PC-3 (cell line): Measurements from ENCODE around the gene APBB2. TPM values are rescaled to one million over a fixed set of nuclear protein-coding genes. Genes with fewer than 3 reads are reported as not detected.

Source experiments
- ATAC-seq: fragments of 200-7000 bp; cut with Tn5 transposase; 2 replicates; pipeline ENCODE4 v1.9.1; 2020; ENCODE audit warnings: mild to moderate bottlenecking, moderate library complexity
- BruUV-seq: library from RNA; stranded (reverse); fragments of 400-500 nt; replicated peaks from 2 replicates; lab custom pipeline; 2021; lab: Mats Ljungman, UMichigan
- CTCF ChIA-PET: fragments of 300-600 bp; sonication (Branson Sonifier 250); formaldehyde crosslinking; loops from one replicate; lab custom pipeline; 2022; ENCODE audit warnings: antibody characterized with exemption; lab: Charles Lee
- POLR2A ChIA-PET: fragments of 300-600 bp; sonication (Branson Sonifier 250); formaldehyde crosslinking; loops from one replicate; lab custom pipeline; 2022; ENCODE audit warnings: antibody characterized with exemption; ENCODE audit not compliant: unreplicated experiment; lab: Charles Lee
- DNase-seq: peaks from one replicate; pipeline ENCODE4 v3.0.0-alpha.2; 2015
- H2AFZ ChIP-seq: fragments of 300-600 bp; sonication (generic); 2 replicates; pipeline ENCODE4 v1.6.0; 2016; ENCODE audit warnings: antibody characterized with exemption, low read length
- H3F3A ChIP-seq: fragments of 300-600 bp; sonication (generic); one replicate; pipeline ENCODE4 v1.6.0; 2017; ENCODE audit warnings: antibody characterized with exemption, low read length, control low read depth, mild to moderate bottlenecking; ENCODE audit not compliant: unreplicated experiment
- H3K27ac ChIP-seq: fragments of 300-600 bp; sonication (generic); 2 replicates; pipeline ENCODE4 v1.5.1; 2016; ENCODE audit warnings: mild to moderate bottlenecking, low read length
- H3K27me3 ChIP-seq: fragments of 300-600 bp; sonication (generic); 2 replicates; pipeline ENCODE4 v1.6.1; 2016; ENCODE audit warnings: low read length, mixed read lengths
- H3K36me3 ChIP-seq: fragments of 300-600 bp; sonication (generic); 2 replicates; pipeline ENCODE4 v1.6.1; 2016; ENCODE audit warnings: low read depth, mixed run types, low read length, mixed read lengths
- H3K4me1 ChIP-seq: fragments of 300-600 bp; sonication (generic); 2 replicates; pipeline ENCODE4 v1.5.1; 2016; ENCODE audit warnings: low read length; ENCODE audit not compliant: insufficient read depth
- H3K4me2 ChIP-seq: fragments of 300-600 bp; sonication (generic); 2 replicates; pipeline ENCODE4 v1.6.0; 2016; ENCODE audit warnings: low read length
- H3K4me3 ChIP-seq: fragments of 300-600 bp; sonication (generic); 2 replicates; pipeline ENCODE4 v1.5.1; 2016; ENCODE audit warnings: mild to moderate bottlenecking, low read length, mixed read lengths
- H3K79me2 ChIP-seq: fragments of 300-600 bp; sonication (generic); 2 replicates; pipeline ENCODE4 v1.6.1; 2017; ENCODE audit warnings: low read length, mixed read lengths
- H3K9ac ChIP-seq: fragments of 300-600 bp; sonication (generic); 2 replicates; pipeline ENCODE4 v1.6.0; 2016; ENCODE audit warnings: mild to moderate bottlenecking, low read length
- H3K9me2 ChIP-seq: fragments of 300-600 bp; sonication (generic); replicated peaks from 2 replicates; pipeline ENCODE4 v1.6.1; 2016; ENCODE audit warnings: mixed run types, low read length, mixed read lengths
- H3K9me3 ChIP-seq: fragments of 300-600 bp; sonication (generic); 2 replicates; pipeline ENCODE4 v1.6.1; 2016; ENCODE audit warnings: low read length, mixed read lengths
- H4K20me1 ChIP-seq: fragments of 300-600 bp; sonication (generic); 2 replicates; pipeline ENCODE4 v1.6.1; 2016; ENCODE audit warnings: low read length, mixed read lengths
- EZH2 ChIP-seq: fragments of 300-600 bp; sonication (generic); IDR thresholded peaks from one replicate; pipeline ENCODE4 v1.6.1; 2017; ENCODE audit warnings: antibody characterized with exemption, mild to moderate bottlenecking, low read length; ENCODE audit not compliant: unreplicated experiment
- EZH2phosphoT487 ChIP-seq: fragments of 300-600 bp; sonication (generic); IDR thresholded peaks from 2 replicates; pipeline ENCODE4 v1.6.1; 2018; ENCODE audit warnings: mild to moderate bottlenecking, antibody characterized with exemption, low read length, borderline replicate concordance
- intact Hi-C: fragments of 100-400 bp; cut with micrococcal nuclease; formaldehyde crosslinking; loops from 2 replicates; pipeline ENCODE4 v1.9.0; 2023
- total RNA-seq: library from RNA; depleted of rRNA; stranded (reverse); fragments of >200 nt; gene quantifications from 2 replicates; pipeline ENCODE4 v1.2.3, GENCODE V29; 2014
- TF ChIP-seq, protein P1 (sequence below): fragments of 300-600 bp; sonication (generic); conservative IDR thresholded peaks from 2 replicates; pipeline ENCODE4 v1.5.1; 2017; ENCODE audit warnings: antibody characterized with exemption, low read depth, mild to moderate bottlenecking, low read length

APBB2 gene
- total RNA-seq, 1 experiment from 2014 or later = 24.7 TPM

DNA sequence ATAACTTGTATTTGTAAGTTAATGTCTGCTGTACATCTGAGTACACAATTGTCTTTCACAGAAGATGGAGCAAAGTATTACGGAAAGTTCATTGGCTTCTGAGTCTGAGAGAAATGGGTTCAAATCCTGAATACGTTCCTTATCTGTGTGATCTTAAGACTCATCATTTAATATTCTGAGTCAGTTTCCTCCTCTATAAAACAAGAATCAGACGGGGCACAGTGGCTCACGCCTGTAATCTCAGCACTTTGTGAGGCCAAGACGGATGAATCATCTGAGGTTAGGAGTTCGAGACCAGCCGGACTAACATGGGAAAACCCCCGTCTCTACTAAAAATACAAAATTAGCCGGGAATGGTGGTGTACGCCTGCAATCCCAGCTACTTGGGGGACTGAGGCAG, 57.8 kb downstream of the APBB2 start:
- Histone ChIP-seq H3K79me2 (peaks cover 59% of the 10 kb centered on the region), H3K27ac (peak overlapping the region; percentile 11; the same call in 1 of the 2 replicates), H3K4me3 (no peak overlapping the region), H3F3A (peaks cover 5% of the 10 kb centered on the region), H3K9ac (no peak overlapping the region), H3K4me2 (no peak overlapping the region), H3K36me3 (no peaks in the 10 kb centered on the region), H3K9me3 (no peaks in the 10 kb centered on the region), H3K27me3 (no peaks in the 10 kb centered on the region), H4K20me1 (no peaks in the 10 kb centered on the region), H2AFZ (no peak overlapping the region), H3K4me1 (peaks cover 49% of the 10 kb centered on the region), H3K9me2 (no peaks in the 10 kb centered on the region)
- no peak for ATAC-seq
- peak; percentile 52 for DNase-seq
- CTCF ChIA-PET = no interaction called here
- intact Hi-C loops = no loop called here
- POLR2A ChIA-PET = no interaction called here
- BruUV-seq = no TSS peak
- TF ChIP-seq EZH2 (no peak), EZH2phosphoT487 (no peak)
- TF ChIP-seq, protein P1, sequence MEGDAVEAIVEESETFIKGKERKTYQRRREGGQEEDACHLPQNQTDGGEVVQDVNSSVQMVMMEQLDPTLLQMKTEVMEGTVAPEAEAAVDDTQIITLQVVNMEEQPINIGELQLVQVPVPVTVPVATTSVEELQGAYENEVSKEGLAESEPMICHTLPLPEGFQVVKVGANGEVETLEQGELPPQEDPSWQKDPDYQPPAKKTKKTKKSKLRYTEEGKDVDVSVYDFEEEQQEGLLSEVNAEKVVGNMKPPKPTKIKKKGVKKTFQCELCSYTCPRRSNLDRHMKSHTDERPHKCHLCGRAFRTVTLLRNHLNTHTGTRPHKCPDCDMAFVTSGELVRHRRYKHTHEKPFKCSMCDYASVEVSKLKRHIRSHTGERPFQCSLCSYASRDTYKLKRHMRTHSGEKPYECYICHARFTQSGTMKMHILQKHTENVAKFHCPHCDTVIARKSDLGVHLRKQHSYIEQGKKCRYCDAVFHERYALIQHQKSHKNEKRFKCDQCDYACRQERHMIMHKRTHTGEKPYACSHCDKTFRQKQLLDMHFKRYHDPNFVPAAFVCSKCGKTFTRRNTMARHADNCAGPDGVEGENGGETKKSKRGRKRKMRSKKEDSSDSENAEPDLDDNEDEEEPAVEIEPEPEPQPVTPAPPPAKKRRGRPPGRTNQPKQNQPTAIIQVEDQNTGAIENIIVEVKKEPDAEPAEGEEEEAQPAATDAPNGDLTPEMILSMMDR = no peak

DNA sequence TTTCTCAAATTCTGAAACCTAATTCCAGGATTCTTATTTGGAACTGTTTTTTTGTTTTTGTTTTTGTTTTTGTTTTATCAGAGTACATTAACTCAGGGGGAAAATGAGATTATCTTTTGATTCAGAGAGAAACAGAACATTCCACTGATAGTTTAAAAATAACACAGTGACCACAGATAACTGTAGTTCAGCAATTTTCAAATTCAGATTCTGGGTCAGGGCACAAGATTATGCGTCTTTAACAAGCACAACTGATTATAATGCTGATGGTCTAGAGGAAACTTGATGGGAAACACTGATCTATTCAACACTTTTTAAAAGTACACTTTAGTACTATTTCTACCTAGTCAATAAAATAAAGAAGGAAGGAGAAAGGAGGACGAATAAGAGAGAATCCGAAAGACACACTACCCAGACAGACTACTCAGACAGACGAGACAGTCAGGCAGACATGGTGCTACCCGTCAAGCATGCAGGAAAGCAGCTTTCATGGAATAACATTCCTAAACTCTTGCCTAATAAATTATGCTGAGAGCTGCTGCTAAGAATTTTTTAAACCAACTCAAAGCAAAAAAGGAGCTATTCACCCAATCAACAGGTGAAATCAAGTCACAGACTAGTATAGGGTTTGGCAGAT, 59.0 kb downstream of the APBB2 start:
- Histone ChIP-seq H3K27me3 (no peaks in the 10 kb centered on the region), H3K4me1 (peaks cover 37% of the 10 kb centered on the region), H3K9me3 (no peaks in the 10 kb centered on the region), H3K9me2 (no peaks in the 10 kb centered on the region), H3K4me3 (no peak overlapping the region), H3K27ac (no peak overlapping the region), H4K20me1 (no peaks in the 10 kb centered on the region), H2AFZ (no peak overlapping the region), H3K36me3 (no peaks in the 10 kb centered on the region), H3K79me2 (peaks cover 58% of the 10 kb centered on the region), H3K9ac (no peak overlapping the region), H3K4me2 (no peak overlapping the region), H3F3A (no peaks in the 10 kb centered on the region)
- DNase-seq = no peak
- ChIA-PET CTCF (no interaction called here), POLR2A (no interaction called here)
- no TSS peak for BruUV-seq
- ATAC-seq = no peak
- TF ChIP-seq EZH2 (no peak), EZH2phosphoT487 (no peak)
- TF ChIP-seq, protein P1 = no peak
- intact Hi-C loops = no loop called here

DNA sequence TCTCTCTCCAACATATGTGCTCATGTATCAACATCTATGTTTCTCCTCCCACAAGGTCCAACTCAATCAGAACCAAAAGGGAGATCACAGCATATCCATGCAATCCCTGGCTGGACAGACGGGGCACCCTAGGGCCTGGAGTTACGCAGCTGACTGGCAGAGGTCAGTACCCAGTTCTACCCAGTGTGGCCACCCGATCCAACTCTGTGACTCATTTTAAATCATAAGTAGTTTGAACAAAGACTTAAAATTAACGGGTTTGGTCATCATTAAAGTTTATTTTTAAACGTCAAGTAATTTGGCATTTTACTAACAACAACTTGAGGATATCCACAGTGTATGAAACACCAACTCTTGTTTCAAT, 59.5 kb downstream of the APBB2 start:
- H3K79me2 ChIP-seq = peaks cover 58% of the 10 kb centered on the region
- no peak overlapping the region for H2AFZ ChIP-seq
- H3K36me3 ChIP-seq = no peaks in the 10 kb centered on the region
- no peaks in the 10 kb centered on the region for H3K27me3 ChIP-seq
- peaks cover 34% of the 10 kb centered on the region for H3K4me1 ChIP-seq
- BruUV-seq = no TSS peak
- no peaks in the 10 kb centered on the region for H3K9me3 ChIP-seq
- DNase-seq (no peak), ATAC-seq (peak; percentile 73; the same call in 1 of the 2 replicates)
- H3F3A ChIP-seq = no peaks in the 10 kb centered on the region
- H3K9me2 ChIP-seq = no peaks in the 10 kb centered on the region
- H3K9ac ChIP-seq = no peak overlapping the region
- H3K4me3 ChIP-seq = no peak overlapping the region
- intact Hi-C loops = no loop called here
- TF ChIP-seq EZH2phosphoT487 (no peak), EZH2 (no peak)
- TF ChIP-seq, protein P1 = no peak
- ChIA-PET CTCF (no interaction called here), POLR2A (no interaction called here)
- H4K20me1 ChIP-seq = no peaks in the 10 kb centered on the region
- H3K27ac ChIP-seq = no peak overlapping the region
- no peak overlapping the region for H3K4me2 ChIP-seq
